GM19193 (cell line): ENCODE data around the gene ZNF283.

Source experiments
- POLR2A ChIP-seq: IDR thresholded peaks from 4 replicates; pipeline ENCODE4 v1.6.1; 2011; ENCODE audit not compliant: insufficient read depth, insufficient read length; ENCODE audit errors: extremely low read depth

Gene ZNF283

DNA sequence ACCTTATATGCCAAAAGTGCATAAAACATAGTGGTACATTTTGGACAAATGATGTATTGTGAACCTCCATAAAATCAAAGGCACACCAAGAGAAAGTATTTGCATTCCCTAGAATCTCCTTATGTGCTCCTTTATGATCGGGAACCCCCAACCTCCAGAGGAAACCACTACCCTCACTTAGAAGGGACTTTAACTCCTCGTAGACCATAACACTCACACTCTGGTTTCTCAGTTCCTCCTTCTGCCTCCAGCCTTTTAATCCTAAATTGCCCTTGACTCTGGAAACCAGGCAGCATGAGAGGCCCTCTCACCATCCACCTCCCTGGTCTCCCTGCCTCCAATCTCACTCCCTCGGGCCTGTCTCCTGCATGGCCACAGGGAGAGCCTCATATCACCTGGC, 36.5 kb upstream of the ZNF283 start:
- TF ChIP-seq POLR2A: no peak

DNA sequence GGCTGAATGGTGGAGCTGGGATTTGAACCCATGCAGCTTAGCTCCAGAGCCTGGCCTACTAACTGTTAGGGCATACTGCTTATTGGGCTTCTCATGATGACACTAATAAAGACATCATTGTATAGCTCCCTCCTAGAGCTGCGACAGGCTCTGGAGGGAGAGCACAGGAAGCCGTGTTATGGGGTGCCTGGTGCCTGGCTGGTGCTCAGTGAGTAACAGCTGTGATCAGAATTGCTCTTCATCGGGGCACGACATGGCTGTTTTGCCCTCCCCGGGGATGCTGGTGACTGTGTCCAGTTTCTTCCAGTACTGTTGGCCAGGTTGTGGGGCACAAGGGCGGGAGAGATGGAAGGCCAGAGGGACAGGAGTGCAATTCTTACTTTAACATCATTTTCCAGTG, 30.0 kb upstream of the ZNF283 start:
- TF ChIP-seq POLR2A: no peak

DNA sequence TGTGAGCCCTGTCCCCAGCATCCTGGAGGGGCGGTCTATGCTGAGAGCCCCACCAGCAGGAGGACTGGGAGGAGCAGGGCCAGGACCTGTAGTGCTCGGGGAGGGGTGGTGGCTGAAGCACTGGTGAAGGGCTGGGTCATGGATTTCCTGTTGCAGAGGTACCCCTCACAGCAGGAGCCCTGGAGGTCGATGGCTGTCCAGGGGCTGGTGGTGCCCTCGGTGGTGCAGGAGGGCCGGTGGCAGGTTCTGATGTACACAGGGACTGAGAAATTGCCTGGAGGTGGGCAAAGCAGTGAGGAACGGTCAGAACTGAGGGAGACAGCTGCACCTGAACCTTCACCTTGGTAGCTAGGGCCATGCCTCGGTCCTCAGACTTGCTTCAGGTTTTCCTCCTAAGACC, 29.6 kb upstream of the ZNF283 start:
- no peak for TF ChIP-seq POLR2A

DNA sequence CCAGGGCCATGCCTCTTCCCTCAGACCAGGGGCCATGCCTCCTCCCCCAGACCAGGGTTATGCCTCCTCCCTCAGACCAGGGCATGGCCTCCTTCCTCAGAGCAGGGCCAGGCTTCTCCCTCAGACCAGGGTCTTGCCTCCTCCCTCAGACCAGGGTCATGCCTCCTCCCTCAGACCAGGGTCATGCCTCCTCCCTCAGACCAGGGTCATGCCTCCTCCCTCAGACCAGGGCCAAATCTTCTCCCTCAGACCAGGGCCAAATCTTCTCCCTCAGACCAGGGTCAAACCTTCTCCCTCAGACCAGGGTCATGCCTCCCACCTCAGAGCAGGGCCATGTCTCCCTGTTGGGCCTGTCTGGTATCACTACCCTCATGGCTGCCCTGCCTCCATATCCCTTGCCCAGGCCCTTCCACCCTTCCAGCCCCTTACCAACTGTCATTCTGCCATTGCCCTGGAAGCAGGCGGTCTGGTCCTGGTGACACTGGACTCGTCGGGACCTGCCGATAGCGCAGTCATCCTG, 29.0 kb upstream of the ZNF283 start:
- TF ChIP-seq POLR2A: no peak

DNA sequence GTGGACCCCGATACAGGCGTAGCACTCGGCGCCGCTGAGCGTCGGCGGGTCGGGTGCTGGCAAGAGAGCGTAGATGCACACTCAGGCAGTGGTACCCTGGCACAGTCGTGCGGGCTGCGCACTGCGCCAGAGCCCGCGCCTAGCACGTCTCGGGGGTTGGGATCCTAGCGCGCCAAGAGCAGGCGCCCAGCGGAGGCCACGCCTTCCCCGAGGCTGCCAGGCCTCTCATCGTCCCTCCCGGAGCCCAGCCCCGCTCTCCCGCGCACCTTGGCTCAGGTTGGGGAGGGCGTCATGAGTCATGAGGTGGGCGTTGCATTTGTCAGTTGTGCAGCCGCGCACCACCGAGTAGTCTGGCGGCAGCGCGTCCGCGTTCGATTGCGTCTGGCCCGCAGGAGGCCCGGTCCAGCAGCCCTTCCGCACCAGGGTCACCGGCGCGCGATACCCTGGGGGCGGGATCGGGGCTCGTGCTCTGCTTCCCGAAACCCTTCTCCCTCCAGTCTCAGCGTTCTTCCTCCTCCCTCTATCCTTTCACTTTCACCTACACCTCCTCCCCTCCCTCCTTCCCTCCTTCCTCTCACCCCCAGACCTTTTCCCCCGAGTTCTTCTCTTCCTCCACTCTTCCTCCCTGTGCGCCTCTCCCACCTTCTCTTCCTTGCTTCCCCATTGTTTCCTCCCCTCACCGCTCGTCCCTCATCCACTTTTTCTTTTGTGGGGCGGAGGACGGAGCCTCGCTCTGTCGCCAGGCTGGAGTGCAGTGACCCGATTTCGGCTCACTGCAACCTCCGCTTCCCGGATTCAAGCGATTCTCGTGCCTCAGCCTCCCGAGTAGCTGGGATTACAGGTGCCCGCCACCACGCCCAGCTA, 28.3 kb upstream of the ZNF283 start:
- no peak for TF ChIP-seq POLR2A

DNA sequence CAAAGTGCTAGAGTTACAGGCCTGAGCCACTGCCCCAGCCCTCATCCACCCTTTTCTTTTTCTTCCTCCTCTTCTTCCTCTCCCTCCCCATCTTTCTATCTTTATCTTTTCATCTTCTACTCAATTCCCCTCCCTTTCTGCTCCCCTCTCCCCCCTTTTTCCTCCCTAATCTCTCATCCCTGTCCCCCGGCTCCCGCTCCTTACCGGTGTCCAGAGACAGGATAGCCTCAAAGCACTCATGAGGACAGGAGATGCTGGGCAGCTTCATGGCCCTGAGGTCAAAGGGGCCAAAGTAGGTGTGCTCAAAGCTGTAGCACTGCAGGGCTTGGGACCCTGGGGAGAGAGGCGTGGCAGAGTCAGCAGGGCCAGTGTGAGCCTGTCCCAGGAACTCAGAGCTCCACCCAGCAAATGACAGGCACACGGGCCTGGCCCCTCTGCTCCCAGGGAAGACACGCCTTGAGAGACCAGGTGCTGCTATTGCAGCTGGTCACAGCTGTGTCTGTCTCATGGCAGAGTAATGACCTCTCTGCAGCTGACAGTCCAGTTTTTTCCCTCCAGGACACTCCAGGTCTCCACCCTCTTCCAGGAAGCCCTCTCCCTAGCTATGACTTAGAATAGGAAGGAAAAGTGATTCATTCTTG, 27.5 kb upstream of the ZNF283 start:
- no peak for TF ChIP-seq POLR2A

DNA sequence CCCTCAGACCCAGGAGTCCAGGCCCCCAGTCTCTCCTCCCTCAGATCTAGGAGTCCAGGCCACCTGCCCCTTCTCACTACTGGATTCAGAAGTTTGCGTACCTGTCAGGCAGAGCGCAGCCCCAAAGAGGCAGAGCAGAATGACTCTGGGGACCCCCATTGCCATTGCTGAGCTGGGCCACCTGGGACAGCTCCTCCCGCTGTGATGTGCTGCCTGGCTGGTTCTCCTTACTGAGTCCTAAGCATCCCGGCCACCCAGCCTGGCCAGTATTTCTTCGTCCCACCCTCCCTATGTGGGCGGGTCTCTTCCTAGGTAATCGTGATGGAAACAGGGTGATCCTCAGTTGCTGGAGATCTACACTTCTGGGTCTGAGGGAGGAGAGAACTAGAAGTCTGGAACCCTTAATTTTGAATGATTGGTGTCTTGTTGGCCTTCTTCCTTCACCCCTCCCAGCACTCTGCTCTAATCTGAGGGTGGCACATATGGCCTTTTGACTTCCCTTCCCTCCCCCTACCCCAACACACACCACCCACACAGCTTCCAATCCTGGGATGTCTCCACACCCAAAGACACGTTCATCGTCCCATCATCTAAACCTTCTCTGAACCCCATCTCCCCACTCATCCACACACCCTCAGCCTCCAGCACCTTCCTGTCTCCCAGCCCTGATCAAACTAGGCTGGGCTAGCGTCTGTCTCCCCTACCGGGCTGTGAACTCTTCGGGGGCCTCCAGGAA, 24.7 kb upstream of the ZNF283 start, which contains the start of gene LYPD5:
Gene LYPD5 (minus strand): TSS at position 232 of the 736 bp plus-strand sequence. CDS start 67 bp downstream, at position 165.
- no peak for TF ChIP-seq POLR2A

DNA sequence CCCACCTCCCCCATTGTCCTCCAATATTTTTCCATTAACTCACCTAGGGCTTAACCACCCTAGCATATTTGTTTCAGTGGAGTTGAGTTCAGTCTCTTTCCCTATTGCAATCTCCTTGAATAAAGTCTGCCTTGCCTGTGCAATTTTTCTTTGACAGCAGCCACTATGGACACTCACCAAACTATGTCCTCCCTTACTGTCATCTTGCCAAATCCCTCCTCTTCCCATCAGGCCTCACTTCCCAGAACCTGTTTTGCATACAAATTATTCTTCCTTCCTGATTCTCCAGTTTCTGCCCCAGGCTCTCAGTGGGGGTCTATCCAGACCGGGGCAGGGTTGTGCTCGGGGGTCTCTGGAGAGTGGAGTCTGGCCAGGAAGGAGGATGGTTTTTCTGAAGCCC, 22.7 kb upstream of the ZNF283 start:
- no peak for TF ChIP-seq POLR2A

DNA sequence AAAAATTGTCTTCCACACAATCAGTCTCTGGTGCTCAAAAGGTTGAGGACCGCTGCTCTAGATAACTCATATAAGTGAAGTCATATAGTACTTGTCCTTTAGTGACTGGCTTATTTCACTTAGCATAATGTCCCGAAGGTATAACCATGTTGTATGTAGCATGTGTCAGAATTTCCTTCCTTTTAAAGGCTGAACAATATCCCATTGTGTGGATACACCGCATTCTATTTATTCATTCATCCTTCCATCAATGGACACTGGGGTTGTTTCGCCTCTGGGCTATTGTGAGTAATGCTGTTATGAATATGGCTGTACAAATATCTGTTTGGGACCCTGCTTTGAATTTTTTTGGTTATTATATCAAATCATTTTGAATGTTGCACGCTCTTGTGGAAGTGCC, 20.3 kb upstream of the ZNF283 start:
- no peak for TF ChIP-seq POLR2A

DNA sequence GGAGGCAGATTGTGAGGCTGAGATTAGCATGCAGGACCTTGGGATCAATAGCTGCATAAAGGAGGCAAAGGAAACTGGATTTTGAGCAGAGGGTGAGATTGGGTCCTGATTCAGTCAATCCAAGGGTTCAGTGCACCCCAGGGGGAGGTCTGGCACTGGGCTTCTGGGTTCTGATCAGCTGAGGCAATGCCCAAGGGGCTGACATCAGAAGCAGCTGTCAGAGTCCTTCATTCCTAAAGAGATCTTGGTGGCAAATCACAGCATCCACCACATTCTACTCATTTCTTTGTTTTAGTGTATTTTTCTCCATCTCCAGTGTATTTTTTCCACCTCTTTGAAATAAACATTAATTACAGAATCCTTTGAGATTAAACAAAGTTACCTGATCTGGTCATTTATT, 19.5 kb upstream of the ZNF283 start:
- TF ChIP-seq POLR2A: no peak

DNA sequence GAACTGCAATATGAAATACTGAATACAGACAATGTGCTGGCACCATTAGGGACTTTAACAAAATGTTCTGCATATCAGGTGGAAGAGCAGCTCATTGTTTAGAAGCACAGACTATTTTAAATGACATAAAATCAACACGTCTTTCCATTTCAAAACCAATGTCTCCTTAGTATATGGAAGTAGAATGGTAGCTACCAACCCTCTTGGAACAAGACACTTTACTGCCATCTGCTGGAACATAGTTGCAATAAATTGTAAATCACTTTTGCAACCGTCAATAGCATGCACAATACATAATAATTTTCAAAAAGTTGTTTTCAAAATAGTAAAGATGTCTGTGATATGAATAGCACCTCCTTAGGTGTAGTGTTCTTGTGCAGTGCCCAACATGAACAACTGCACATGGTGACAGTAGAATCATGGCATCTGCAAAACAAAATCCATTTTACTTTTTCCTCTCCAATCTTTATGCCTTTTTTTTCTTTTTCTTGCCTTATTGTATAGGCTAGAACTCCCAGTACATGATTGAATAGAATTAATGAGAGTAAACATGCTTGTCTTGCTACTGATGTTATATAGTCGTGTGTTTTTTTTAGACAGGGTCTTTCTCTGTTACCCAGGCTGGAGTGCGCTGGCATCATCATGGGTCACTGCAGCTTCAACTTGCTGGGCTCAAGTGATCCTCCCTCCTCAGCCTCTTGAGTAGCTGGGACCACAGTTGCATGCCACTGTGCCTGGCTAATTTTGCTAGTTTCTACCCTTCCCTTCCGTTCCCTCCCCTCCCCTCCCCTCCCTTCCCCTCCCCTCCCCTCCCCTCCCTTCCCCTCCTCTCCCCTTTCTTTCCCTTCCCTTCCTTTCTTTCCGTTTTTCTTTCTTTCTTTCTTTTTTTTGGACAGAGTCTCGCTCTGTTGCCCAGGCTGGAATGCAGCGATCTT, 17.1 kb upstream of the ZNF283 start:
- no peak for TF ChIP-seq POLR2A

DNA sequence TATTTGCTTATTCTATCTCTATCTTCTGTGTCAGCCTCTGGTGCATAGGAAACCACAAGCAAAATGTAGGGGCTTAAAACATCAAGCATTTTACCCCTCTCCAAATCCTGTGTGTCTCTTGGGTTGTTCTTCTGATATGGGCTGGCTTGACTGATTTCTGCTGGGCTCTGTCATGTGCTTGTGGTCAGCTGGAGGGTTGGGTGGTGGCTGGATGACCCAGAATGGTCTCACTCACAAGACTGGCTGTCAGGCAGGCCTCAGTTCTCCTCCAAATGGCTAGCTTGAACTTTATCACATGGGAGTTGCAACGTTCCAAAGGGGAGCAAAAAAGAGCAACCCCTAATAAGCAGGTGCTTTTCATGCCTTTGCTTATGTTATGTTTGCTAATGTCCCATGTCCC, 15.3 kb upstream of the ZNF283 start:
- TF ChIP-seq POLR2A: no peak

DNA sequence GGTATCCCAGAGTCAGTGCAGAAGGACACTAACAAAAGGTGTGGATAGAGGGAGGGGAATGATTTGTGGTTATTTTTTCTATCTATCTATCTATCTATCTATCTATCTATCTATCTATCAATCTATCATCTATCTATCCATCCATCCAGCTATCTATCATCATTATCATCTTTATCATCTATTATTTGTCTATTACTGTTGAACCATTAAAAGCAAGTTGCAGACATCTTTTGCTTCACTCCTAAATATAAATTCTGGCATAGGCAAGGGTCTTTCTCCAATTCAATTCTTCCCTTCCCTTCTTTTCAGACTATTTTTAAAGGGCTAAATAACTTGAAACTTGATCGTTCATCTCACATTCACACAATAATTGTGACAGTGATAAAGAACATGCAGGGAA, 14.9 kb upstream of the ZNF283 start:
- TF ChIP-seq POLR2A: no peak

DNA sequence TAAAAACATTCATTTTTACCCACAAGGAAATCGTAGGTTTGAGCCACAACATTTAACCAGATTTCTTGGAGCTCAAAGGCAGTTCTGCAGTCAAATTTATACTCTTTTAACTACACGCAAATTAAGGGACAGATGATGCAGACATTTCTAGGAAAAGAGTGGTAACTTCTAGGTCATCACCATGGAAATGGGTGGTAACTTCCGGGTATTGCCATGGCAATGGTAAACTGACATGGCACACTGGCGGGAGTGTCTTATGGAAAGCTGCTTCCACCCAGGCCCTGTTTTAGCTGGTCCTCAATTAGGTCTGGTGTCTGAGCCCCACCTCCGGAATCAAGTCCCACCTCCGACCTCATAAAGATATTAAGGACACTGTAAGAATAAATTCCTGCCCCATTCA, 14.4 kb upstream of the ZNF283 start:
- TF ChIP-seq POLR2A: no peak

DNA sequence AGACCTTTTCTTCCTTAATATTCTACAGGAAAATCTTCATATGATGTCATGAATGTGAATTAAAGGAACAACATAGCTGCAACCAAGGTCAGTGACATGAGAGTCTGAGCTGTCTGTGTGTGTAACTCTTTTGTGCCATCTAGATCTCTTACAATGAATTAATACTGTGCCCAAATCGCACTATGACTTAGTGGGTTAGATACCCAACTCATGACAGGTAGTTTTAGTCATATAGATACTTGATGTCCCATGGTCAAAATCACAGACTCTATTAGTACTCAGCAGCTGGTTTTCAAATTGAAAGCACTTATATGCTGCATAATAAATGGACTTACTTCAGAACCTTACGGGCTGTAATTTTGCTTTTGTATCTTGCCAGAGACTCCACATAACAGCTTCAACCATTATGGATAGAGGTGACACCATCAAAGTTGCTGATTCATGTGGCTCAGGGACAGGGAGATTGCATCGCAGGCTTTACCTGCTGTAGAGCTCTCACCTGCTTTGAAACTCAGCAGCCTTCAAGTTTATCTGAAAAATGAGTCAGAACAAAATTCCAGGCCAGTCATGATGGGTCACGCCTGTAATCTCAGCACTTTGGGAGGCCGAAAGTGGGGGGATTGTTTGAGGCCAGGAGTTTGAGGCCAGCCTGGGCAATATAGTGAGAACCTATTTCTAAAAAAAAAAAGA, 12.3 kb upstream of the ZNF283 start:
- no peak for TF ChIP-seq POLR2A

DNA sequence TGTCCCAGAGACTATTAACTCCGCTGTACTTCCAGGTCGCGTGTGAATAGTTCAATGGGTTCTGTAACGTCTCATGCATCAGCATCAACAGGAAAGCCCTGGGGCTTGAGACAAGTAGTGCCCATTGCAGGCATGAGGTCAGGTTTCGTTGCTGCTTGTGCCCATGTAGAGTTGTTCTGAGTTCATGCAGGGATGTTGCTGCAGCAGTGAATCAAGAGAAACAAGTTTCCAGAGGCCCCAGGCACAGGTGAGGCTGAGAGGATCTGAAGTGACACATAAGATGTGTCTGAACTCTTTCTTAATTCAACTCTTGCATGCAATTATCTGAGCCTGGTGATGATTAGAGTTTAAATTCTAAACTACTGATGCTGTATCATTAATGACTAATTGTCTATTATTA, 8.6 kb upstream of the ZNF283 start:
- no peak for TF ChIP-seq POLR2A
